HepG2 (cell line): ENCODE data around the gene LRRC10. TPM values are rescaled to one million over a fixed set of nuclear protein-coding genes. Genes with fewer than 3 reads are reported as not detected.

Experiments used
- ARID4A ChIP-seq: sonication (generic); formaldehyde crosslinking; IDR thresholded peaks from 2 replicates; pipeline ENCODE4 v1.5.0; 2020; ENCODE audit warnings: mild to moderate bottlenecking, missing genetic modification reagents, borderline replicate concordance
- CBX5 ChIP-seq: sonication (generic); formaldehyde crosslinking; IDR thresholded peaks from 2 replicates; pipeline ENCODE4 v1.4.0; 2020; ENCODE audit warnings: missing genetic modification reagents, borderline replicate concordance
- DMTF1 ChIP-seq: sonication (generic); formaldehyde crosslinking; IDR thresholded peaks from 2 replicates; pipeline ENCODE4 v1.4.0; 2020; ENCODE audit warnings: mild to moderate bottlenecking, missing genetic modification reagents
- E2F2 ChIP-seq: sonication (generic); formaldehyde crosslinking; IDR thresholded peaks from 2 replicates; pipeline ENCODE4 v1.4.0; 2020; ENCODE audit warnings: missing genetic modification reagents, borderline replicate concordance
- HMGXB3 ChIP-seq: sonication (generic); formaldehyde crosslinking; IDR thresholded peaks from 2 replicates; pipeline ENCODE4 v1.4.0; 2020; ENCODE audit warnings: missing genetic modification reagents, borderline replicate concordance
- HOXA5 ChIP-seq: sonication (generic); formaldehyde crosslinking; IDR thresholded peaks from 2 replicates; pipeline ENCODE4 v1.4.0; 2020; ENCODE audit warnings: missing genetic modification reagents
- IRF9 ChIP-seq: sonication (generic); formaldehyde crosslinking; IDR thresholded peaks from 2 replicates; pipeline ENCODE4 v1.8.0; 2022; ENCODE audit warnings: missing genetic modification reagents, mild to moderate bottlenecking, borderline replicate concordance
- MTF2 ChIP-seq: sonication (generic); formaldehyde crosslinking; IDR thresholded peaks from 2 replicates; pipeline ENCODE4 v1.5.0; 2020; ENCODE audit warnings: missing genetic modification reagents, borderline replicate concordance
- NRL ChIP-seq: sonication (generic); formaldehyde crosslinking; IDR thresholded peaks from 2 replicates; pipeline ENCODE4 v1.5.0; 2020; ENCODE audit warnings: missing genetic modification reagents, mild to moderate bottlenecking, moderate library complexity, borderline replicate concordance
- ZFP62 ChIP-seq: sonication (generic); formaldehyde crosslinking; IDR thresholded peaks from 2 replicates; pipeline ENCODE4 v1.4.0; 2020; ENCODE audit warnings: missing genetic modification reagents
- ZFP82 ChIP-seq: sonication (generic); formaldehyde crosslinking; IDR thresholded peaks from 2 replicates; pipeline ENCODE4 v1.5.1; 2020; ENCODE audit warnings: mild to moderate bottlenecking, missing genetic modification reagents, borderline replicate concordance
- ZNF232 ChIP-seq: sonication (generic); formaldehyde crosslinking; IDR thresholded peaks from 2 replicates; pipeline ENCODE4 v1.4.0; 2020; ENCODE audit warnings: missing genetic modification reagents, borderline replicate concordance
- ZNF556 ChIP-seq: sonication (generic); formaldehyde crosslinking; IDR thresholded peaks from 2 replicates; pipeline ENCODE4 v1.4.0; 2020; ENCODE audit warnings: mild to moderate bottlenecking, missing genetic modification reagents, borderline replicate concordance
- polyA plus RNA-seq, 8 experiments: library from polyadenylated mRNA; depleted of rRNA in 3 of 8; stranded (reverse) in 7 of 8; unstranded in 1 of 8; fragments of >200 nt; fragmentation: Illumina TruSeq in 4 of 8; extraction: Trizol in 4 of 8; gene quantifications; 2 replicates each; pipeline versions ENCODE4 v1.2.1 to v1.2.3, GENCODE V29; 2011 to 2016; ENCODE audit warnings: low read depth in 4 of 8, missing spikeins in 1 of 8, mixed read lengths in 1 of 8; ENCODE audit not compliant: insufficient read depth in 1 of 8
- total RNA-seq, 5 experiments: library from RNA; depleted of rRNA; stranded (reverse); fragments of >200 nt; fragmentation: Illumina TruSeq; extraction: Trizol; gene quantifications; 2 replicates each; pipeline ENCODE4 v1.2.3, GENCODE V29; 2016; ENCODE audit warnings: low read depth in 1 of 5

Gene LRRC10
- total and polyA plus RNA-seq, 2 of the 13 experiments (the other 11 are each of a cell fraction or from before 2014, with no cell fraction given): not detected

- TF ChIP-seq E2F2 (0 out of 2 replicates have a peak, but pooled peaks have one; percentile 64), ZFP82 (CRISPR knock-in tag) (no peak), DMTF1 (CRISPR knock-in tag) (no peak), ZNF556 (CRISPR knock-in tag) (peak; percentile 85; the same call in 1 of the 2 replicates), NRL (CRISPR knock-in tag) (peak; percentile 98), IRF9 (peak; percentile 97; the same call in 1 of the 2 replicates), ZNF232 (CRISPR knock-in tag) (peak; percentile 83; the same call in 1 of the 2 replicates), ZFP62 (CRISPR knock-in tag) (0 out of 2 replicates have a peak, but pooled peaks have one; percentile 23), HOXA5 (CRISPR knock-in tag) (peak; percentile 90), CBX5 (CRISPR knock-in tag) (peak; percentile 85; the same call in 1 of the 2 replicates), ARID4A (CRISPR knock-in tag) (peak; percentile 99), HMGXB3 (CRISPR knock-in tag) (peak; percentile 71; the same call in 1 of the 2 replicates), MTF2 (CRISPR knock-in tag) (peak; percentile 45; the same call in 1 of the 2 replicates)
These were observed 25.3 kb downstream of the LRRC10 start, which contains the start of gene CCT2 (continued) for GRCh38 chr12:69585189-69586062.
